GM18505 (cell line): ENCODE measurements around the gene PSD.

Source experiments
- ATAC-seq: cut with Tn5 transposase; IDR thresholded peaks from one replicate; pipeline ENCODE4 v1.9.1; 2021; ENCODE audit not compliant: unreplicated experiment
- POLR2A ChIP-seq: IDR thresholded peaks from 4 replicates; pipeline ENCODE4 v1.6.1; 2011; ENCODE audit warnings: borderline replicate concordance; ENCODE audit not compliant: insufficient read depth, insufficient read length; ENCODE audit errors: extremely low read depth

PSD gene

GRCh38 chr10:102420181-102420713 lies 1.7 kb upstream of the PSD start:
- TF ChIP-seq POLR2A: no peak
- ATAC-seq: no peak

GRCh38 chr10:102419269-102420180 lies 940 bp upstream of the PSD start:
- ATAC-seq: no peak
- TF ChIP-seq POLR2A: no peak

- no peak for ATAC-seq
- no peak for TF ChIP-seq POLR2A
These were observed 1.9 kb downstream of the PSD start for GRCh38 chr10:102416695-102417094.

- no peak for TF ChIP-seq POLR2A
- no peak for ATAC-seq
These were observed 2.3 kb downstream of the PSD start for GRCh38 chr10:102416283-102416682.

- no peak for ATAC-seq
These were observed 3.8 kb downstream of the PSD start for GRCh38 chr10:102414749-102415148.

GRCh38 chr10:102413806-102414561 lies 4.6 kb downstream of the PSD start:
- TF ChIP-seq POLR2A: no peak
- ATAC-seq: no peak

More at GRCh38 chr10:102414749-102415148, 3.8 kb downstream of the PSD start:
- no peak for TF ChIP-seq POLR2A

GRCh38 chr10:102413053-102413705 lies 5.4 kb downstream of the PSD start:
- ATAC-seq: no peak

GRCh38 chr10:102412293-102412692 lies 6.3 kb downstream of the PSD start:
- TF ChIP-seq POLR2A: no peak
- no peak for ATAC-seq

More at GRCh38 chr10:102413053-102413705, 5.4 kb downstream of the PSD start:
- TF ChIP-seq POLR2A: no peak

GRCh38 chr10:102411341-102412255 lies 7.0 kb downstream of the PSD start:
- no peak for ATAC-seq
- TF ChIP-seq POLR2A: no peak

- no peak for TF ChIP-seq POLR2A
- no peak for ATAC-seq
These were observed 8.0 kb downstream of the PSD start for GRCh38 chr10:102410429-102411073.

GRCh38 chr10:102409604-102410428 lies 8.8 kb downstream of the PSD start:
- no peak for TF ChIP-seq POLR2A
- ATAC-seq: no peak
